ENCODE results near the gene LRRC61. TPM values are rescaled to one million over a fixed set of nuclear protein-coding genes. Genes with fewer than 3 reads are reported as not detected.

Gene LRRC61
- total RNA-seq, 1 donor from 2014 or later, result 70.8 TPM

- no peaks in the 10 kb centered on the region for H3K27me3 ChIP-seq (ENCODE audit: control insufficient read depth, insufficient read depth, low read length)
- H3K36me3 ChIP-seq (ENCODE audit: control insufficient read depth, insufficient read depth, low read length), result no peaks in the 10 kb centered on the region
- TF ChIP-seq CTCF (IDR thresholded peaks at IDR 0.05; ENCODE audit: insufficient read depth, low read length, poor library complexity, severe bottlenecking), result no peak
- no peak overlapping the region for H3K4me3 ChIP-seq (ENCODE audit: low read depth, low read length)
- DNase-seq (ENCODE audit: low read depth), result no peak
These were observed 3.6 kb downstream of the LRRC61 start for GRCh38 chr7:150326657-150327268.

- no peak for DNase-seq (ENCODE audit: low read depth)
- Histone ChIP-seq H3K4me3 (ENCODE audit: low read depth, low read length) (no peak overlapping the region), H3K27me3 (ENCODE audit: control insufficient read depth, insufficient read depth, low read length) (no peaks in the 10 kb centered on the region), H3K36me3 (ENCODE audit: control insufficient read depth, insufficient read depth, low read length) (no peaks in the 10 kb centered on the region)
- no peak for TF ChIP-seq CTCF (IDR thresholded peaks at IDR 0.05; ENCODE audit: insufficient read depth, low read length, poor library complexity, severe bottlenecking)
These were observed 4.2 kb downstream of the LRRC61 start for GRCh38 chr7:150327308-150327707.

- no peaks in the 10 kb centered on the region for H3K36me3 ChIP-seq (ENCODE audit: control insufficient read depth, insufficient read depth, low read length)
- no peak for TF ChIP-seq CTCF (IDR thresholded peaks at IDR 0.05; ENCODE audit: insufficient read depth, low read length, poor library complexity, severe bottlenecking)
- DNase-seq (ENCODE audit: low read depth), result no peak
- no peak overlapping the region for H3K4me3 ChIP-seq (ENCODE audit: low read depth, low read length)
- no peaks in the 10 kb centered on the region for H3K27me3 ChIP-seq (ENCODE audit: control insufficient read depth, insufficient read depth, low read length)
These were observed 6.4 kb downstream of the LRRC61 start for GRCh38 chr7:150329331-150330120.

GRCh38 chr7:150330211-150330885 lies 7.2 kb downstream of the LRRC61 start:
- no peak for TF ChIP-seq CTCF (IDR thresholded peaks at IDR 0.05; ENCODE audit: insufficient read depth, low read length, poor library complexity, severe bottlenecking)
- Histone ChIP-seq H3K4me3 (ENCODE audit: low read depth, low read length) (no peak overlapping the region), H3K27me3 (ENCODE audit: control insufficient read depth, insufficient read depth, low read length) (no peaks in the 10 kb centered on the region), H3K36me3 (ENCODE audit: control insufficient read depth, insufficient read depth, low read length) (no peaks in the 10 kb centered on the region)
- no peak for DNase-seq (ENCODE audit: low read depth)

GRCh38 chr7:150332852-150333635 lies 9.9 kb downstream of the LRRC61 start:
- TF ChIP-seq CTCF (IDR thresholded peaks at IDR 0.05; ENCODE audit: insufficient read depth, low read length, poor library complexity, severe bottlenecking), result no peak
- no peak for DNase-seq (ENCODE audit: low read depth)
- Histone ChIP-seq H3K4me3 (ENCODE audit: low read depth, low read length) (no peak overlapping the region), H3K27me3 (ENCODE audit: control insufficient read depth, insufficient read depth, low read length) (no peaks in the 10 kb centered on the region), H3K36me3 (ENCODE audit: control insufficient read depth, insufficient read depth, low read length) (no peaks in the 10 kb centered on the region)

All from kidney epithelial cell (primary cell).